Measurements from ENCODE around the gene MME. TPM values are rescaled to one million over a fixed set of nuclear protein-coding genes. Genes with fewer than 3 reads are reported as not detected.

MME gene
- total RNA-seq, 4 donors from 2014 or later: 0.27 to 6.2 (median 3.8) TPM

DNA sequence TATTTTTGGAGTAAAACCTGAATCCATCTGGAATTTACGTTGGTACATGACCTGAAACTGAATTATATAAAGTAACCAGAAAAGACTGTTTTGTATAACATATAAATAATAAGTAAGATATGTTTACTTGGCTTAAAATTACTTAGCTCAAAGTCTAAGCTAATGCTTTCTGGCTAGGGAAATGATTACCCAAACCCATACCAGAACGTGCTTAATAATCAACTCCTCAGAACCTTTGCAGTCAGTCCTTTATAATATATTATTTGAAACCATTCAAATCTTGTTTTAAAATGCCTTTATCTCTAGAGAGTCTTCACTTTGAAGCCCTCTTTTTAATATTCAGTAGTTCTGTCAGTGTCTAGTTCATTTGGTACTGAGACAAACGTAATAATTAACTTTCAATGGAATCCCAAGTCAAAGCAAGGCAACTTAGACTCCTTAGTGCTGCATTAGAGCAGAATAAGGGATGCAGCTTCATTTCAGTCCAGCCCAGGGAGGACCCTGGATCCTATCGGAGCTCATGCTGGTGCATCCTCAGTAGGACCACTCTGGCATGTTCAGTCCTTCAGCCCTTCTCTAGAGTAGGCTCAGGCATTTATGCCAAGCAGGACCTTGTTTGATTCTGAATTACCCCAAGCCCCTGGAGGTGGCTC, 81.6 kb downstream of the MME start:
- H3K27me3 ChIP-seq: no peaks in the 10 kb centered on the region
- intact Hi-C loops (cut with DNase I): no loop called here

DNA sequence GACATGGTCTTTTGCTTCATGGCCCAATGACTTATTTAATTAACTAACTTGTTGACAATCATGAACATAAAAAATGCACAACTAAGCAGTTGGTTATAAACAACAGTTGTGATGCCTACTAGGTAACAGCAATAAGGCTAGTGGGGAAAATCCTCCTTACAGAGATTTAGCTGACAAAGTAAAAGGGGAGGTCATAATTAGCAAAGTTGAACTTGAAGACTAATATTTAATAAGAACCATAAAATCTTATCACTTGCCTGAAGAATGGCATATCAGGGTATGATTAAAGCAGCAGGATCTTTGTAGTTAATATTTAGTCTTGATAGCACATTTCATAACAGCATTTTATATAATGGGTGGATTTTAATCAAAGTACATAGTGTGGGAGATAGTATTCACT, 84.2 kb downstream of the MME start:
- H3K9me3 ChIP-seq: no peaks in the 10 kb centered on the region
- no peak overlapping the region for H3K4me3 ChIP-seq
- H3K36me3 ChIP-seq: no peaks in the 10 kb centered on the region
- no peak overlapping the region for H3K27ac ChIP-seq
- no peak for DNase-seq
- TF ChIP-seq POLR2A (IDR thresholded peaks at IDR 0.05): no peak
- TF ChIP-seq, protein P1, sequence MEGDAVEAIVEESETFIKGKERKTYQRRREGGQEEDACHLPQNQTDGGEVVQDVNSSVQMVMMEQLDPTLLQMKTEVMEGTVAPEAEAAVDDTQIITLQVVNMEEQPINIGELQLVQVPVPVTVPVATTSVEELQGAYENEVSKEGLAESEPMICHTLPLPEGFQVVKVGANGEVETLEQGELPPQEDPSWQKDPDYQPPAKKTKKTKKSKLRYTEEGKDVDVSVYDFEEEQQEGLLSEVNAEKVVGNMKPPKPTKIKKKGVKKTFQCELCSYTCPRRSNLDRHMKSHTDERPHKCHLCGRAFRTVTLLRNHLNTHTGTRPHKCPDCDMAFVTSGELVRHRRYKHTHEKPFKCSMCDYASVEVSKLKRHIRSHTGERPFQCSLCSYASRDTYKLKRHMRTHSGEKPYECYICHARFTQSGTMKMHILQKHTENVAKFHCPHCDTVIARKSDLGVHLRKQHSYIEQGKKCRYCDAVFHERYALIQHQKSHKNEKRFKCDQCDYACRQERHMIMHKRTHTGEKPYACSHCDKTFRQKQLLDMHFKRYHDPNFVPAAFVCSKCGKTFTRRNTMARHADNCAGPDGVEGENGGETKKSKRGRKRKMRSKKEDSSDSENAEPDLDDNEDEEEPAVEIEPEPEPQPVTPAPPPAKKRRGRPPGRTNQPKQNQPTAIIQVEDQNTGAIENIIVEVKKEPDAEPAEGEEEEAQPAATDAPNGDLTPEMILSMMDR (IDR thresholded peaks at IDR 0.05): no peak
- intact Hi-C loops (cut with DNase I): no loop called here
- H3K27me3 ChIP-seq: no peaks in the 10 kb centered on the region
- no peaks in the 10 kb centered on the region for H3K4me1 ChIP-seq

More for the DNA sequence above, 81.6 kb downstream of the MME start:
- Histone ChIP-seq H3K27ac (no peak overlapping the region), H3K36me3 (no peaks in the 10 kb centered on the region), H3K4me3 (no peak overlapping the region), H3K9me3 (no peaks in the 10 kb centered on the region), H3K4me1 (no peaks in the 10 kb centered on the region)
- WGBS, 2 donors: 59 to 61% methylated on average over 4 of the region's 4 CpGs
- TF ChIP-seq, protein P1 (IDR thresholded peaks at IDR 0.05): no peak
- no peak for DNase-seq

DNA sequence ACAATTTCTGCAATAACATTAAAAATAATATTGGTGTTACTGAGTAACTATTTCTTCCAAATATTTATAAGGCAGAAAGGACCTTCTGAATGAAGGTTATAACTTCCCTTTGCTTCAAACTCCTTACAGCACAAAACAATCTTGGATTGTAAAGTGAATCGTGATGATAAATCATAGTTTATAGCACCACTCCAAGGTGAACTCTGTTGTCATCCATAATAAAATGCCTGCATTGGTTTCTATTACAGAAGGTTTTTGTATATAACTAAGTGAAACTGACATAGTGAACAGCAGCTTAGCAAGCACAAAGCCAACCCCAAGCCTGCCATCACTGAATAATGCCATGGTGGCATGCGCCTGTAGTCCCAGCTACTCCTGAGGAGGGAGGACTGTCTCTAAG, 86.3 kb downstream of the MME start:
- Histone ChIP-seq H3K4me1 (no peaks in the 10 kb centered on the region), H3K27me3 (no peaks in the 10 kb centered on the region), H3K27ac (no peak overlapping the region), H3K36me3 (no peaks in the 10 kb centered on the region), H3K9me3 (no peaks in the 10 kb centered on the region), H3K4me3 (no peak overlapping the region)
- no peak for DNase-seq
- intact Hi-C loops (cut with DNase I): no loop called here
- TF ChIP-seq, protein P1 (IDR thresholded peaks at IDR 0.05): no peak
- WGBS, 2 donors: 85 to 89% methylated on average over 2 of the region's 2 CpGs

DNA sequence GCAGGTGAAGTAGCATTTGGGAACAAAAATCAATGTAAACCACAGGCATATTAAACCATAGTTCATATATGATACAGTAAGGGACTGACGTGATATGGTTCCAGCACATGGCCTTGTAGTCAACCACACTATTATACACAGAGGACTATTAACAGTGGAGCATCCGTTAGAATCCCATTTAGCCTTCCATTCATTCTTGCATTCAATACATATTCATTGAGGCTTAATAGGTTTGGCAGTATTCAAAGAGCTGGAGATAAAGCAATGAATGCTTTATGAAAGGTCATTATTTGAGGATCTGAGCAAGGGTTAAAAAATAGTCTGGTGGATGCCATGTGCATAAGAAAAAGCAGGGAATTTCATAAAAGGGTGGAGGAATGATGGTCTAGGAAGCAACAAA, 89.1 kb downstream of the MME start:
- DNase-seq: no peak
- 72 to 79% methylated on average over 2 of the region's 2 CpGs for WGBS, 2 donors
- intact Hi-C loops (cut with DNase I): no loop called here
- Histone ChIP-seq H3K27me3 (no peaks in the 10 kb centered on the region), H3K4me3 (no peak overlapping the region), H3K36me3 (no peaks in the 10 kb centered on the region), H3K4me1 (no peaks in the 10 kb centered on the region), H3K9me3 (no peaks in the 10 kb centered on the region), H3K27ac (no peak overlapping the region)
- TF ChIP-seq POLR2A (IDR thresholded peaks at IDR 0.05): no peak
- TF ChIP-seq, protein P1 (IDR thresholded peaks at IDR 0.05): no peak

DNA sequence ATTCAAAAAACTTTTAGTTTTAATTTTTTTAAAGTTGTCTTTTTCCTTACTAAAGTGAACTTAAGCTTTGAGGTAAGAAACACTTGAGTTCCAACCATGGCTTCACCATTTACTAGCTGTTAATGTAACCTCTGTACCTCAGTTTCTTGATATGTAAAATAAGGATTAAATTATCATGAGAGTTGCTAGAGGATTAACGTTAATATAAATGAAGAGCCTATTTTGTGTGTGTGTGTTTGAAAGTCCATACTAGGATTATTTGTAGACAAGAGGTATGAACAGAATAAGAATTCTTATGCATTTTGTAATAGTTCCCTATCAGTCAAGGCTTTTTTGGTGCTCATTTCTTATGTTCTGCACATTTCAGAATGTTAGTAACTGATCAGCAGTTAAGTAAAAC, 93.7 kb downstream of the MME start:
- WGBS, 2 donors: 71 to 95% methylated on average over 1 of the region's 1 CpG
- no peaks in the 10 kb centered on the region for H3K4me1 ChIP-seq
- H3K27ac ChIP-seq: no peak overlapping the region
- intact Hi-C loops (cut with DNase I): no loop called here
- no peaks in the 10 kb centered on the region for H3K27me3 ChIP-seq
- no peaks in the 10 kb centered on the region for H3K36me3 ChIP-seq
- no peaks in the 10 kb centered on the region for H3K9me3 ChIP-seq
- H3K4me3 ChIP-seq: no peak overlapping the region
- TF ChIP-seq, protein P1 (IDR thresholded peaks at IDR 0.05): no peak
- TF ChIP-seq POLR2A (IDR thresholded peaks at IDR 0.05): no peak
- no peak for DNase-seq
